ENCODE results near the gene PPP1R9B. TPM values are rescaled to one million over a fixed set of nuclear protein-coding genes. Genes with fewer than 3 reads are reported as not detected.

Gene PPP1R9B
- total RNA-seq, 2 donors from 2014 or later: 36.2 to 79.7 TPM

DNA sequence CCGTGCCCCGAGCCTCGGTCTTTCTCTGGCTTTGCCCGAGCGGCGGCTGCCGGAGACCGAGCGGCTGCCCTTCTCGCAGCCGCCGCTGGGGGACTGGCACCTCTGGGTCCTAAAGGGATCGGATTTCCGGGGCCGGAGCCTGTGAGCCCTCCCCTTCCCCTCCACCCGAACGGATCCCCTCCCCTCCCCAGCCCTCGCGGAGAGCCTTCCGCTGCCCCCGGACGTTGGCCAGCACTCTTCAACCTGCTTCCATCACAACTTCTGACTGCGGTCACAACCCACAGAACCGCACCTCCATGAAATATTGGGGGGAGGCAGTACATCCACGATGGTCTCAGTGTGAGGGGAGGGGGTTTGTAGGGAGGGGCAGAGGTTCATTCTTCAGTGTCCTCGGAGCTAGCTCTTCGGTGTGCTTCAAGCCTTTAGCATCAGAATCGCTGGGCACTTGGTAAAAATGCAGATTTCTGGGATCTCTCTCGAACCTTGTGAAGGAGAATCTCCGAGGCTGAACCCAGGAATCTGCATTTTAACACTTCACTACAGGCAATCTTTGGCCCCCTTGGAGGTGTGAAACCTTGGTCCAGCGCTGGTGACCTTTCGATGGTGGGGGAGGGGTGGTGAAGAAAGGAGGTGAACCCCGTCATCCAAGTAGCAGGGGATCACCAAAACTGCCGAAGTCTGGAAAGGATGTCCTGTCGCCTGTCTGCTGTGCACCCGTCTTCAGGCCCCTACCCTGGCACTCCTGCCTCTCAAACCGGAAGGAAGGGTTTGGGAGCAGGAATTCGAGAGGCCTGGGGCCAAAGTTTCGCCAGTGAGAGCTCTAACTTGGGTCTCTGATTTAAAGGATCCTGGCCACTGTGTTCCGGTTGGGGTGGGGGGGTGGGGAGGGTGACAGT, 812 bp upstream of the PPP1R9B start:
- intact Hi-C loops (cut with DNase I): loop anchor here (5.0 to 10.0 kb wide), 2 partner anchors 34 to 56 kb away; partner anchors contain the start of gene PDK2
- Histone ChIP-seq H3K27ac (peak overlapping the region; percentile 77 to 90), H3K36me3 (no peaks in the 10 kb centered on the region), H3K4me1 (replicated peaks) (peaks cover 19% of the 10 kb centered on the region), H3K27me3 (replicated peaks; ENCODE audit: insufficient read depth) (no peaks in the 10 kb centered on the region), H3K4me3 (peak overlapping the region; percentile 69 to 86), H3K9me3 (no peaks in the 10 kb centered on the region)
- DNase-seq (ENCODE audit: low spot score): peak; percentile 86
- under 1% methylated on average over 32 of the region's 40 CpGs for WGBS
- peak; percentile 60 for TF ChIP-seq POLR2AphosphoS5 (IDR thresholded peaks at IDR 0.05)
- TF ChIP-seq POLR2A (IDR thresholded peaks at IDR 0.05): peak; percentile 73
- TF ChIP-seq, protein P1, sequence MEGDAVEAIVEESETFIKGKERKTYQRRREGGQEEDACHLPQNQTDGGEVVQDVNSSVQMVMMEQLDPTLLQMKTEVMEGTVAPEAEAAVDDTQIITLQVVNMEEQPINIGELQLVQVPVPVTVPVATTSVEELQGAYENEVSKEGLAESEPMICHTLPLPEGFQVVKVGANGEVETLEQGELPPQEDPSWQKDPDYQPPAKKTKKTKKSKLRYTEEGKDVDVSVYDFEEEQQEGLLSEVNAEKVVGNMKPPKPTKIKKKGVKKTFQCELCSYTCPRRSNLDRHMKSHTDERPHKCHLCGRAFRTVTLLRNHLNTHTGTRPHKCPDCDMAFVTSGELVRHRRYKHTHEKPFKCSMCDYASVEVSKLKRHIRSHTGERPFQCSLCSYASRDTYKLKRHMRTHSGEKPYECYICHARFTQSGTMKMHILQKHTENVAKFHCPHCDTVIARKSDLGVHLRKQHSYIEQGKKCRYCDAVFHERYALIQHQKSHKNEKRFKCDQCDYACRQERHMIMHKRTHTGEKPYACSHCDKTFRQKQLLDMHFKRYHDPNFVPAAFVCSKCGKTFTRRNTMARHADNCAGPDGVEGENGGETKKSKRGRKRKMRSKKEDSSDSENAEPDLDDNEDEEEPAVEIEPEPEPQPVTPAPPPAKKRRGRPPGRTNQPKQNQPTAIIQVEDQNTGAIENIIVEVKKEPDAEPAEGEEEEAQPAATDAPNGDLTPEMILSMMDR (IDR thresholded peaks at IDR 0.05): peak; percentile 43 to 76 (median 56)

DNA sequence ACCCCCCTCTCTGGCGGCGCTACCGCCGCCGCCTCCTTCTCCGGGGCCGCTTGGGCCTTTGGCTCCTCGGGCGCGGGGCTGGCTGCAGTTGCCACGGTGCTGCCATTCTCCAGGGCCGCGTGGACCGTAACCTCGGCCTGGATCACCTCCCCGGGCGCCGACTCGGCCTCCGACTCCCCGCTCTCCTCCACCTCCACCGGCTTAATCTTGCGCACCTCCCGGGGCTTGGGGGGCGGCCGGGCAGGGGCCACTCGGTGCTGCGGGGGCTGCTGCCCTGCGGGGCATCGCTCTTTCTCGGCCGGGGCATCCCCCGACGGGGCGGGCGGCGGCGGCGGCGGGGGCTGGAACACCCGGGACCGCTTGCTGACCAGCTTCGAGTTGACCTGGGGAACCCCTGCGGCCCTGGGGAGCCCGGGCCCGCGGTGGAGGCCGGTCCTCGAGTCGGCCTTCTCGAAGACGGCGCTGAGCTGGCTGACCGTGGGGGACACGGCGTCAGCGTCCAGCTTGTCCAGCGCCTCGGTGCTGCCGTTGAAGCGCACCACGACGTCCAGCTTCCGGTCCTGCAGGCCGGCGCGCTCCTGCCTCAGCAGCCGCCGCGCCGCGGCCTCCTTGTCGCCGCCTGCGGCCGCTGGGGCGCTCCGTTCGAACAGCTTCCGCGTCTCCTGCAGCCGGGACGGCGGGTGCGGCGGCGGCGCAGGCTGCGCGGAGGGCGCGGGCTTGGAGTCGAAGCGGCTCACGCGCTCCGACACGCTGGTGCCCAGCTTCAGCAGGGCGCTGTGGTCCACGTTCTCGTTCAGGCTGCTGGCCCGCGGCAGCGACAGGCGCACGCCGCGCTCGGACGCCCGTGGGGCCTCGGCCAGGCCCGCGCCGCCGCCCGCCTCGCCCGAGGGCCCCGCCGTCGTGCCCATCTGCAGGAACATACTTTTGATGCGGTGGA, 792 bp downstream of the PPP1R9B start:
- intact Hi-C loops (cut with DNase I): loop anchor here (5.0 to 10.0 kb wide), 2 partner anchors 32 to 55 kb away; partner anchors contain the start of gene PDK2
- H3K36me3 ChIP-seq: no peaks in the 10 kb centered on the region
- no peaks in the 10 kb centered on the region for H3K9me3 ChIP-seq
- under 1% methylated on average over 85 of the region's 123 CpGs for WGBS
- peak overlapping the region; percentile 77 to 90 for H3K27ac ChIP-seq
- peak; percentile 47 for DNase-seq (ENCODE audit: low spot score)
- H3K4me3 ChIP-seq: peak overlapping the region; percentile 69 to 86
- H3K27me3 ChIP-seq (replicated peaks; ENCODE audit: insufficient read depth): no peaks in the 10 kb centered on the region
- peak; percentile 24 for TF ChIP-seq POLR2A (IDR thresholded peaks at IDR 0.05)
- TF ChIP-seq, protein P1 (IDR thresholded peaks at IDR 0.05): peak in 1 of 4 experiments; percentile 43
- no peak for TF ChIP-seq POLR2AphosphoS5 (IDR thresholded peaks at IDR 0.05)
- H3K4me1 ChIP-seq (replicated peaks): peaks cover 19% of the 10 kb centered on the region

DNA sequence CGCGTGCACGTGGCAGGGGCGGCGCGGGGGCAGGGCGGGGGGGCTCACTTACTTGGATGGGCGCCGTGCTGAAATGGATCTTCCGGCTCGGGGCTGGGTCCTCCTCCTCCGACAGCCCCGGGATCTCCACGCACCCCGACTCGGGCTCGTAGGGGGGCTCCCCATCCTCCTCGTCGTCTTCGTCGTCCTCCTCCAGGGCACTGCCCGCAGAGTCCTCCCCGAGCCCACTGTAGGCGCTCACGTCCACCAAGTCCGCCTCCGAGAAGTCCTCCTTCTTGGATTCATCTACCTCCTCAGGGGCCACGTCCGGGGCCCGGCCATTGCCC, 1.4 kb downstream of the PPP1R9B start:
- H3K4me1 ChIP-seq (replicated peaks): peaks cover 19% of the 10 kb centered on the region
- H3K36me3 ChIP-seq: no peaks in the 10 kb centered on the region
- H3K9me3 ChIP-seq: no peaks in the 10 kb centered on the region
- no peak for DNase-seq (ENCODE audit: low spot score)
- intact Hi-C loops (cut with DNase I): no loop called here
- 0% methylated on average over 29 of the region's 30 CpGs for WGBS
- no peaks in the 10 kb centered on the region for H3K27me3 ChIP-seq (replicated peaks; ENCODE audit: insufficient read depth)
- peak overlapping the region; percentile 69 to 86 for H3K4me3 ChIP-seq
- peak overlapping the region; percentile 77 to 90 for H3K27ac ChIP-seq
- TF ChIP-seq POLR2A (IDR thresholded peaks at IDR 0.05) (peak; percentile 35), POLR2AphosphoS5 (IDR thresholded peaks at IDR 0.05) (no peak)
- TF ChIP-seq, protein P1 (IDR thresholded peaks at IDR 0.05): no peak

DNA sequence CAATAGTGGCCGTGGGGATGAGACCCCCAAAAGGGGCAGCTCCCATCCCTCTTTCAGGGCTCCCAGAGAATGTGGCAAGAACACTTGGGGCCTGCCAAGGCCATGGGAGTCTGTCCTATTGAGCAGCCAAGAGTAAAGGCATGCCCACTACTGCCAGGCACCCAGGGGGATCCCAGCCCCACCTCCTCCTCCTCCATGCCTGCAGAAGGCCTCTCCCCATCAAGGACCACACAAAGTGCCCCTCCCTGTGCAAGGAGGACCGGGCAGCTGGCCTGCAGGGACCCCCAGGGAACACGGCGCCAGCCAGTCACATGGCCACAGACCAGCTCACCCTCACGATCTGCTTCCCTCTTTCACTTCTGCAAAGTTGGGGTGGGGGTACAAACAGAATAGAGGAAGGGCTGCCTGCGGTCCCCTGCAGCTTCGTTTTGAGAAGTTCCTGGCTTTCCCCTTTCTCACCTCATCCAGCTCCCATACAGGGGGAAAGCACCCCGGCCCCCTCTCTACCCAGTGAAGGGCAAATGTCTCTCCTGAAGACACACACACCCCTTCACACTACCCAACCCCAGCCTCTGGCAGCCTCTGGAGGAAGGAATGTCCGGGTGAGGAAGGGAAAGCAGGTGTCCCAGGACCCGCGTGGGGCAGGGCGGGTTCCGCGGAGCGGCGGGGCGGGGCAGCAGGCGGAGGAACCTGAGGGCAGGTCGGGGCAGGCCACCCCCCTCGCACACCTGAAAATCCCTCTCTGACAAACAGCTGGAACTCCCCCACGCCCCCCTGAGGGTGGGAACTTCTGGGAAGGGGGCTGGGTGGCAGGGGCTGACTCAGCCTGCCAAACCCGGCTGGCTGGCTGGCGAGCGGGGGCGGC, 2.0 kb downstream of the PPP1R9B start:
- 3% methylated on average over 25 of the region's 25 CpGs for WGBS
- Histone ChIP-seq H3K36me3 (peaks cover 0 to 4% of the 10 kb centered on the region in 2 donors), H3K9me3 (no peaks in the 10 kb centered on the region), H3K27ac (peak overlapping the region; percentile 77 to 90), H3K27me3 (replicated peaks; ENCODE audit: insufficient read depth) (no peaks in the 10 kb centered on the region), H3K4me3 (peak overlapping the region; percentile 69 to 86), H3K4me1 (replicated peaks) (peaks cover 19% of the 10 kb centered on the region)
- peak; percentile 83 for DNase-seq (ENCODE audit: low spot score)
- TF ChIP-seq POLR2A (IDR thresholded peaks at IDR 0.05): peak; percentile 30
- peak; percentile 60 for TF ChIP-seq POLR2AphosphoS5 (IDR thresholded peaks at IDR 0.05)
- TF ChIP-seq, protein P1 (IDR thresholded peaks at IDR 0.05): peak in 1 of 4 experiments; percentile 52
- intact Hi-C loops (cut with DNase I): no loop called here

All from prostate gland (tissue), 2 donors.